GM21529 (cell line): ENCODE measurements around the gene CXorf58.
"Not testable (repeated sequence)": the region's sequence is repeated elsewhere in the genome, so short reads cannot be mapped to it uniquely, and the experiment has no call there.

ENCODE experiments used
- ATAC-seq: cut with Tn5 transposase; IDR thresholded peaks from one replicate; pipeline ENCODE4 v1.9.1; 2021; ENCODE audit not compliant: unreplicated experiment

Gene CXorf58

DNA sequence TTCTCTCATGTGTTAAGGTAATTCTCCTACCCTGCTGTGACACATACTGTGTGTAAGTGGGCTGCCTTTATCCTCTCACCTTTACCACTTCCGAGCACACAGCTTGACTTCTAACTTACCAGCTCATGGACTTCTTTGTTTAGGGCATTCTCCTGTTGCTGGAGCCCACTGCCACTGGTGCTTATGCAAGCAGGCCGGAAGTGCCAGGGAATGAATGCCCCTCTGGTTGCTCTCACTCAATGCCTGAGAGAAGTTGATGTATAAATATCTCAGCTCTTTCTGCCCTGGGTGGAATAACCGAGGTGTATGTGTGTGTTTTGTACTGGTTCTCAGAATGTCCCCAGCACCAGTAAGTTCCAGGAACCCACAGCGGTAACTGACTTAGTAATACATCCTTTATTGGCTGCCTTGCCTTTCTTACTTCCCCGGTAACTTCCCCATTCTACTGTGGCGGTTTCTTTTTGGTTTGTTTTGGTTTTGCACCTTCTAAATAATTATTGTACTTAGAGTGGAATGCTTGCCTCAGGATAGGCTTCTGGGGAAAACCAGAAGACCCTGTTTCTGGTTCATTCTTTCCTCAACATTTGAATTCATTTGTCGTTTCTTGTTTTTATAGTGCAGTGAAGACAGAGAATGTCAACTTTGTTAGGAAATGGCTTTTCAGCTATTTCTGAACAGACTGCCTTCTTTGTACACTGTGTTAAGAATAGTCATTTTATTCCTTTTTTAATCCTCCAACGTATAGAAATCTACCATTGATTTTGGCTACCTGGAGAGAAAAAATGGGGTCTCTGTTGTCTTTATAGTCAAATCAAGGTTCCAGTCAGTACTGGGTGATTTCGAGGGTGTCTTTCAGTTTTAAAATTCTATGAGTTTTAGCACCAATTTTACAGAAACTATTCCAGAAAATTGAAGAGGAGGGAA, 45.4 kb downstream of the CXorf58 start:
- ATAC-seq: peak; percentile 99

DNA sequence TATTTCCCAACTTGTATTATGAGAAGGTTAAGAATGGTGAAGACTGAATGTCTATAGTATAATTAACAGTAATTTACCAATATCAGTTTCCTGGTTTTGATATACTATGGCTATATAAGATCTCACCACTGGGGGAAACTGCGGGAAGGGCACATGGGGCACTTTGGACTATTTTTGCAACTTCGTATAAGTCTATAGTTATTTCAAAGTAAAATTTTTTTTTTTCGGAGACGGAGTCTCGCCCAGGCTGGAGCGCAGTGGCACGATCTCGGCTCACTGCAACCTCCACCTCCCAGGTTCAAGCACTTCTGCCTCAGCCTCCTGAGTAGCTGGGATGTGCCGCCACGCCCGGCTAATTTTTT, 46.1 kb downstream of the CXorf58 start:
- no peak for ATAC-seq

DNA sequence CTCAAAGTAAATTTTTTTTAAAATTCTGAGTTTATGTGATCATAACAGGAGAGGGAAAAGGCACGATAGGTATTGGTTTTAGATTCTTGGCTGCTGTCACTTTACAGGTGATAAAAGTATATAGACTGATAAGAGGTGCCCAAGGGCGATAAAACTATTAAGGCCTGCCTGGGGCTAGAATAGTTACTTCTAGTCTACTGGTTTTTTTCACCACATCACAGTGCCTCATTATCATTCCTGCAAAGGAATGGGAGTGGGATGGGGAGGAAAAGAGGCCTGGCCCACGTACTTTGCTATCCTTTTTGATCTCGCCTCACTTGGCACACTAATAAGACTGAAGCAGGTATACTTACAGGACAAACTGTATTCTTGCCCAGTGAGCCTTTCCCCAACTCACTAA, 46.6 kb downstream of the CXorf58 start:
- no peak for ATAC-seq

DNA sequence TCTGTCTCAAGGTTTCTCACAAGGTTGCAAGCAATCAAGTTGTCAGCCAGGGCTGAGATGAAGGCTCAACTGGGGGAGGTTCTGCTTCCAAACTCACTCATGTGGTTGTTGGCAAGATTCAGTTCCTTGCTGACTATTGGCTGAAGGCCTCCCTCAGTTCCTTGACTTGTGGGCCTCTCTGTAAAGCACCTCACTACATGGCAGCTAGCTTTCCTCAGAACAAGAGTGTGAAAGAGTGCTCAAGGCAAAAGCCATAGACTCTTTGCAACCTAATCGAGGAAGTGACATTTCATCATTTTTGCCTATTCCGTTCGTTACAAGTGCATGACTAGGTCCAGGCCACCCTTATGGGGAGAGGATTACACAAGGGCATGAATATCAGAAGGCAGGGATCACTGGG, 52.0 kb downstream of the CXorf58 start:
- ATAC-seq: no peak

DNA sequence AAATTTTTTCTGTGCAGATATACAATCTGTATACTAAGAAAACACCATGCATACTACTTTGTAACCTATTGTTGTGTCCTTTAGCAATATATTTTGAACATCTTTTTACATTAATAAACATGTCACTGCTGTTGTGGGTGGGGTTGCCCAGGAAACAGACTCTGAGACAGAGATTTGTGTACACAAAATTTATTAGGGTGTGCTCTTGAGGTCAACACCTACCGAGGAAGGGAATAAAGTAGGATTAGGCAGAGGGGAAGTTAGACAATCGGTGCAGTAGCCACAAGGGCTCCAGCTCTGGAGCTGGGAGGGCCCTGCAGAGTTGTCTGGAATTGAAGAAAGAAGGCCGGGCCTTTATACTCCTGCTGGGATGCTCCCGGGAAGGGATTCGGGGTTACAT, 56.4 kb downstream of the CXorf58 start:
- ATAC-seq: no peak

DNA sequence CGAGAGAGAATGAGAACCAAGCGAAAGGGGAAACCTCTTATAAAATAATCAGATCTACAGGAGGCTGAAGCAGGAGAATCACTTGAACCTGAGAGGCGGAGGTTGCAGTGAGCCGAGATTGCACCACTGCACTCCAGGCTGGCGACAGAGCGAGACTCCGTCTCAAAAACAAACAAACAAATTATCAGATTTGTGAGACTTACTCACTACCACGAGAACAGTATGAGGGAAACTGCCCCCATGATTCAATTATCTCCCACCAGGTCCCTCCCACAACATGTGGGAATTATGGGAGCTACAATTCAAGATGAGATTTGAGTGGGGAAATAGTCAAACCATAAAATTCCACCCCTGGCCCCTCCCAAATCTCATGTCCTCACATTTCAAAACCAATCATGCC, 57.8 kb downstream of the CXorf58 start:
- not testable (repeated sequence) for ATAC-seq

DNA sequence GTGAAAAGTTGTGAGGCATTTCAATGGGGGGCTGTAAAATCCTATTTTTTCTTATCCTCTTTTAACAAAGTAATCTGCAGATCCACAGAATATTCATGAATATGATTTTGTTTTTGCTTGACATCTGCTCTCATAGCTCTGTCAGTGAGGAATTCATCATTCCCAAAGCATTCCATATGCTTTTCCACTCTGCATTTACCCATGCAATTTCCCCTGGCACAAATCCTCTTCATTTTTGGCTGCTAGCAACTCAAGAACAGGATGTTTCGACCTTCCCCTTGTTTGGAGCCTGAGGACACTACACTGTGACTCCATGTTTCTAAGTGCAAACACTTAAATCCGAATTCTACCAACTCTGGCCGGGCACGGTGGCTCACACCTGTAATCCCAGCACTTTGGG, 70.7 kb downstream of the CXorf58 start:
- ATAC-seq: no peak

DNA sequence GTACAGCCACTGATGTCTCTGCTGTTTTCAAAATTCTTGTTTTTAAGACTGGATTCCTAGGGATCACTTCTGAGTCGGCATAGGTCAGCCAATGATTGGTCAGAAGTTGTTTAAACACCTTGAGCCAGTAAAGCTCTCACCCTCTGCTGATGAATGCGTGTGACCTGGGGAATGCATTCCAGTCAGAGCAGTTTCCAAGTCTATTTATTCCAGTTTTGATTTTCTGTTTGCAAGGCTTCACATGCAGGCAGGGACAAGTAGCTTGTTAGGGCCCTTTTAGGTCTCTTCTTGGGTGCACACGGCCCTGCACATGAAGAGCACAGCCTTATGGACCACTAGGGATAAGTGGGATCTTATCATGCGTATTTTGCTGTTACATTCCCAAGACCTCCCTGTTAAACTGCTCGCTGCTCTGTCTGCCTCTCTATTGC, 72.2 kb downstream of the CXorf58 start:
- ATAC-seq: no peak

DNA sequence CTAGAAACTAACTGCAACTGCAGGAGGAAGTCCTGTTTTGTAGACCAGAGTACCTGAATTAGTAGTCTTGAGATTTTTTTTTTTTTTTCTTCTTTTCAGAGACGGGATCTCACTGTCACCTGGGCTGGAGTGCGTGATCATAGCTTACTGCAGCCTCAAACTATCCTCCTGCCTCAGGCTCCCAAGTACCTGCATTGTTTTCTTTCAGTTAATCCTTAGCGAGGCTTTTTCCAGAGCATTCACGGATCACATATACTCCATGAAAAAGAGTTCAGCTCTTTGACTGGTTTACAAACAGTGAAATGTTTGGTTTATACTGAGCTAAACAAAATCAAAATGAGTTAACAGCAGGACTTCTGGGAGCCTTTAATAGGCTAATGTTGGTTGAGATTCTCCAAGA, 73.4 kb downstream of the CXorf58 start:
- no peak for ATAC-seq

DNA sequence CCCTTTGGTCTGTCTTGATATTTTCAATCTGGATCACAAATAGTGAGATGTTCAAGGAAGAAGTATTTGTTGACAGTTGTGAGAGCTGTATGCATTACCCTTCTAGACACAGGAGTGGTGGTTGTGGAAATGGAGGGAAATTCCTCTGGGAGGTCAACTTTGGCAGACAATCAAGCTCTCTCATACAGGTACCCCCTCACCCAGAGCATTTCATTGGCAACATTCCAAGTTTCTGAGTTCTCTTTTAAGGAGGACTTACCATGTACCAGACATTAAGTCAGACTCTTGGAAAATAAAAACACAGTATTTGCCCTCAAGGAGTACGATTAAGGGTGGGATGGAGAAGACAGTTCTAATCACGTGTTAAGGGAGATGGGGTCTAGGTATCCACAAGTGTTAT, 73.9 kb downstream of the CXorf58 start:
- no peak for ATAC-seq

DNA sequence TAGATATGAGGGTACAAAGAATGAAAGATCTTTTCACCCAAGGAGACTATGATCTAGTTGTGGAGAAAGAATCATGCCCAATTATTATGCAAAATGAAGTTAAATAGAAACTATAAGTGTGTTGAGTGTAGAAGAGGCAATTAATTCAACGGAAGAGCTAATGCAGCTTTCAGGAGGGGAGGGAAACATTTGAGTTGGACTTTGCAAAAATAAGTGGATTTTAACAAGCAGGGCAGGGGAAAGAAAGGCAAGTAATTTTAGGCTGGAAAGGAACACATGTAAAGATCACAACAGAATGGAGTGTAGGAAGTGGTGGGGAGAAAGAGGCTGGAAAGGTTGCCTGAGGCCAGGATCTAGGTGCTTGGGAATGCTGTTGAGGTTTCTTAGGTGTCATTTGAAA, 75.1 kb downstream of the CXorf58 start:
- ATAC-seq: no peak
